HG02642 (cell line): ENCODE measurements around the gene LINC01488.

Source experiments
- ATAC-seq: cut with Tn5 transposase; IDR thresholded peaks from one replicate; pipeline ENCODE4 v1.9.1; 2021; ENCODE audit warnings: mild to moderate bottlenecking; ENCODE audit not compliant: unreplicated experiment, poor library complexity

Gene LINC01488

DNA sequence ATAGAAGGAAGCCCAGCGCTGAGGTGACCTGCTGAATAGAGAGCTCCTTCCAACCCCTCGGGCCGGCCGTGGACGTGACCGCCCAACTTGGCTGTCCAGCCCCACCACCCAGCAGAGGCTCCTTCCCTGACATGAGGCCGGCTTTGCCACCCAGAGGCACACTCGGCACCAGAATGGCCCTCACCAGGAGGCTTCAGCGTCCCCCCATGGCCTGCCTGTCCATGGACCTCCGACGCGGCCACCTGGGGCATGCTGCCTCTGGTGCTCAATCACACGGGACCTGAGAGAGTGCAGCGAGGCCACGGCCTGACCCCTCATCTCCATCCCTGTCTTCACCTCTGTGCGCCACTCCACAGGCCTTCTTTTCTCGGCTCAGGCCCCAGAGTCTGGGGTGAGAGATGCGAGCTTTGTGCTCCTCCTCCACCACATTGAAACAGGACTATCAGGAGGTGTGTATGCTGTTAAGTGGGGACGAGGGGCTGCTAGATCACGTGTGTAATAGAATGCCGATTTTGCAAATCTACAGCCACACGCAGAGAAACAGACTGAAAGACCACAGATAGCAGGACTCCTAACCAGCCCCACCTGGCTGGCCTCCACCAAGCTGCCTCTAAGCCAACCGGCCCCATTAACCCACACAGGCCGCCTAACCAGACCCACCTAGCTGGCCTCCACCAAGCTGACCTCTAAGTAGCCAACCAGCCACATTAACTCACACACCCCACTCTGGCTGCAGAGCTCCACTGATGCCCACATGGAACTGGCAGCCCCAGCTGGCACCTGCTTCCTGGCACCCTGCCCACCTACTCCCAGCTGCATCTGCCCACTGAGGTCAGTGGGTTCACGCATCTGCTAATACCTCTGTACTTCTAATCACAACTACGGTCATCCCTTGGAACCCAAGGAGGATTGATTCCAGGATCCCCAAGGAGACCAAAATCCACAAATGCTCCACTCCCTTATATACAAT lies 20.7 kb downstream of the LINC01488 start:
- no peak for ATAC-seq

DNA sequence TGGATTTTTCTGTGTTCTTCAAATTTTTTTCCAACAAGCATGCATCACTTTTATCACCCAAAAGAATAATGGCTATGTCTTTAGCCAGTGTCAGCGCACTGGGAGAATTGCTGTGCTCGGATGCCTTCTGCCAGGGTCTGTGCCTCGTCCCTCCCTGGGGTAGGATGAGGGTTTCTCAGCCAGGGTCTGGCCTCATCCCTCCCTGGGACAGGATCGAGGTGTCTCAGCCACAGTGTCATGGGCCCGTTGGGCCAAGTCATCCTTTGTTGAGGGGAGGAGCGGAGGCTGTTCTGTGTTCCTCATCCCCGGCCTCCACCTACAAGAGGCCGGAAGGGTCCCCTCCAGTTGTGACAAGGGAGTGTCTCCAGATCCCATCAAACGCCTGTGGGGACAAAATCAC lies 22.7 kb downstream of the LINC01488 start:
- ATAC-seq, result no peak

DNA sequence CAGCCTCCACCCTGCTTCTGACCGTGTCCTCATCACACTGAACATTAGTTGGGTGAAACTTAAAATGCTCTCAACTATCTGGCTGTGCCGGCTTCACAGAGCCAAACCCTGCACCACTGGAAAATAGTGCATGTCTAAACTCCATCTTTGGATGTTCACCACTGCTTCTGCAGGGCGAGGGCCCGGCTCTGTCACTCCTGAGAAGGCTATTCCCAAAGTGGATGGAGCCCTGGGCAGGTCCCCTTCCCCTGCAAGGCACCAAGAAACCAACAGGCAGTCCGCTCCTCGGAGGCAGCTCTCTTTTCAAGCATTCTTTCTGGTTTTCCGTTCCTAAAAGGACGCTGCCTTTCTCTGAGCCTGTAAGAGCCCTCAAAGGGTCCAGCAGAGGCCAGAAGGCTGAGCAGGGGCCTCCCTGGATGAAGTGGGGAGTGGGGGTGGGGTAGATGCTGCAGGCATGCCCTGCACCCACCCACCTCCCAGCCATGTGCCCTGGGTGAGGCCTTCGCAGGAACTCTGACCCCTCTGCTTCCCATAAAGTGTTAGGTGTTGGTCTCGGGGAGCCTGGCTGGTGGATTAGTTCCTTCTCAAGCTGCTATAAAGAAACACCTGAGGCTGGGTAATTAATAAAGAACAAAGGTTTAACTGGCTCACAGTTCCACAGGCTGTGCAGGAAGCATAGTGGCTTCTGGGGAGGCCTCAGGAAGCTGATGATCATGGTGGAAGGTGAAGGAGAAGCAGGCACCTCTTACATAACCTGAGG lies 23.3 kb downstream of the LINC01488 start:
- ATAC-seq, result no peak

DNA sequence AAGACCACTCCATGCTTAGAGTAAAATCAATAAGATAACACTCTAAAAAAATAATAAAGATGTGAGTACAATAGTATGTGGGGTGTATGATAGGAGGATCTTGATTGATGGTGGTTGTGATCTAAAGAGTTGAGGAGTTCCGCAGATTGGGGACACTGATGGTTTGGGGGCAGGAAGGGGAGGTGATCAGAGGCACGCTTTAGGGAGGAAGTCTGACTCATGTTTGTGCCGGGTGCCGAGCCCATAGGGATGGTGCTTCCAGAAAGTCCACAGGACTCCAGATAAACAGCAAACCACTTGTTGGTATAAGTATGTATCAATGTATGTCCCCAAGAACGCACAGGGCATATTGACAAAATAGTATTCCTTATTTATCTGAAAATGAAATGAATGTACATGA lies 27.5 kb downstream of the LINC01488 start:
- no peak for ATAC-seq

DNA sequence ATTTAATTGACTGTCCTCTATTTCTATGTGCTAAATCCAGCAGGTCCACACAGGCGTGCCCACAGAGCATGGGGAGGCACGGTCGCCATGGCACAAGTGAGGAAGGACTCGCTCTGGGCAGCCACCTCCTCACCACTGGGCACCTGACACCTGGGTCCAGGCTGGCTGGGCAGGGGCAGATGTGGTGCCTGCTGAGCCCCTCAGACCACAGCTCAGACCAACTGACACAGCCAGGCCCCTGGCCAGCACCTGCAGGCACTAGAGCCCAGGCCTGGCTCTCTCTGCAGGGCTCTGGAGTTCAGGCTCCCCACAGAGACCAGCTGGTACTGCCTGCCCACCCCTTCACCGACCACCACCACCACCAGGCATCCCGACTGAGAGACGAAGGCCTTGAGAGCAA lies 27.9 kb downstream of the LINC01488 start:
- ATAC-seq, result no peak

DNA sequence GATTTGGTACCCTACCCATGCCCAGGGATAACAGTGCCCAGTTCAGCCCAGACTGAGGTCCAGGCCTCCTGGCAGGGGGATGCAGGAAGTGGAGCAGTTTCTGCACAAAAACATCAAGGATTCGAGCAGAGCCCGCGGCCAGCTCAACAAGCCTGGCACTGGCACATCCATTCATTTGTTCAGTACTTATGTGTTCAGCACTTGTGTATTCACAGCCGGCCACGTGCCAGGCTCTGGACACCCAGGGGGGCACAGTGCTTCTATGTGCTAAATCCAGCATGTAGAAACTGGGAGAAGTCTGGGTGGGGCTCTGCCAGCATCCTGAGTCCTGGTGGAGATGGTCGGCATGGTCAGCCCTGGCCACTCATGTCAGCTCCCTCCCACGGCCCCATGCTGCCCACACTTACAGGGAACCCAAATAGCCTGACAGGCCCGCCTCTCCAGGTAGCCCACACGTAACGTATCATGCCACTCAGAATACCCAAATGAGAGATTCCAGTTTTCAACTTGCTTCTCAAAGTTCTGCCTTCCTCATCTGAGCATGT lies 28.5 kb downstream of the LINC01488 start:
- no peak for ATAC-seq

DNA sequence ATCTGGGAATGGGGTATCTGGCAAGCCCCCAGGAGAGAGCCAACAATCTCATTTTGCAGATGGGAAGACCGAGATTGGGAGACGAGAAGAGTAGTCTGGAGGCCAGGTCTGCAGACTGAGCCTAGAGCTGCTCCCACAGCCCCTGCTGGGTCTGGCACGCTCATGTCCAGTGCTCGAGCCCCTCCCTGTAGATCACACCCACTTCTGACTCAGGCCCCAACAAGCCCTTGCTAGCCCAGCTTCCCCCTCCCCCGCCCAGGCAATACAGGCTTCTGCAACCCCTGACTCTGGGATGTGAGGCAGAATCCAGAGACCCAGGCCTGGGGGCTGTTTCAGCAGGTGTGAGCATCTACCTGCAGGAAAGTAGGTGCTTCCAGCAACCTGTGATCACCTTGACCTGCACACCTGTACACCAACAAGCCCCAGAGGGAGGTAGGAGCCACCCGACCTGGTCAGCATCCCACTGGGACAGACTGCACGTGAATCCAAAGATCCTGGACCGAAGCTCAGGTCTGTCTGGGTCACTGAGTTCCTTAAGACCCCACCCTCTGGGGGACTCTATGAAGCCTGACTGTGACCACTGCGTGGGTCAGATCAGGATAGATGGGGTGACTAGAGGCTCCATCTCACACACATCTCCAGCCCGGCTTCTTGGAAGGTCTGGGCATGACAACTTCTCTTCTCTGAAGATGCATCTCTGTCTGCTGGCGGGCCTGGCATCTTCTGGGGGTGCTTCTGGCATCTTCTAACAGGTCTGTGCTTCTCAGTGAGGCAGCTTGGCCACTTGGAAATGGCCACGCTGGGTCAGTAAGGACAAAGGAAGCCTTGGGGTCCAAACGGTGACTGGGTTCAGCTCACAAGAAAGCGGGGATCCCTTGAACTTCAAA lies 29.3 kb downstream of the LINC01488 start:
- ATAC-seq, result no peak

DNA sequence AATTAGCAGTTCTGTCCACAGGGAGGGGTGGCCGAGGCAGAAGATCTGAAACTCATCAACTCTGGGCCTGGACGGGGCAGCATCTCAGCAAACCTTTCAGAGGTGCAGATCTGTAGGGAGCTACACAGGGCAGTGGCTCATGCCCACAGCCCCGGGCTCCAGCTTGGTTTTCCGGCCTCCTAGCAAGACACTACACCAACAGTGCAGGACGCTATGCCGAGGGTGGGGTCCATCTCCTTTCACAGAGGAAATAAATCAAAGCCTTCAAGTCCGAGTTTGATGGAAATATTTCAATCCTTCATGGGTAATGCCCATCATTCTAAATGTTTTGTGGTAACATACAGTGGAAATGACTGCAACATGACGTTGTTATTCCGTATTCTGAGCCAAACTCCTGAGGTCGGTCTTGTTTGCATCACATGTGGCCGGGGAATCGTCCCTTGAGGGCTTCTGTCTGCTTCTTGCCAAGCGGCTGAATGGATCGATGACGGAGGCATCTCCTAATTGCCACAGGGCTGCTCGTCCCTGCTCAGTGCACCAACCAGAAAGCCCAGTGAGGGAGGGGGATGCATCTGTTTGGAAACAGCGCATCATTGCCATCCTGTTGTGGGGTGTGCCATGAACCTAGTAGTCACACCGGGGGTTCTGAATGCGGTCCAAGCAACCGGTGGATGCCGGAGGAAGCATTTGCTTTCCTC lies 30.0 kb downstream of the LINC01488 start:
- no peak for ATAC-seq

DNA sequence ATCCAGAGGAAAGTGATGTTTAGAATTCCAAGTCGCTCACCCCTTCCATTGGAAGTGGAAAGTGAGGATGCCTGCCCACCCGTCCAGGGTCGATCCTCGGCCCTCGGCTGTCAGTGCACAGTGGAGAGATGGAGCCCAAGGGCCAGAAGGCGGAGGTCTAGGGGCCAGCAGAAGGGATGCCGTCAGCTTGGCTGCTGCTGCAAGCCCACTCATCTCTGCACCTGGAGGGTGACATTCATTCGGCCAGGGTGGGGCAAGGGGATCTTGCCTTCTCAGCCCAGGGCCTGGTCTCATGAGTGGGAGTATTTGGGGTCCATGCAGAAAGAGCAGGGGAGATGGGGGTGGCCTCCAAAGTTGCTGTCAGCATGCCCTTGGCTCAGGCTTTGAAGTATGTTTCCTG lies 30.7 kb downstream of the LINC01488 start:
- no peak for ATAC-seq

DNA sequence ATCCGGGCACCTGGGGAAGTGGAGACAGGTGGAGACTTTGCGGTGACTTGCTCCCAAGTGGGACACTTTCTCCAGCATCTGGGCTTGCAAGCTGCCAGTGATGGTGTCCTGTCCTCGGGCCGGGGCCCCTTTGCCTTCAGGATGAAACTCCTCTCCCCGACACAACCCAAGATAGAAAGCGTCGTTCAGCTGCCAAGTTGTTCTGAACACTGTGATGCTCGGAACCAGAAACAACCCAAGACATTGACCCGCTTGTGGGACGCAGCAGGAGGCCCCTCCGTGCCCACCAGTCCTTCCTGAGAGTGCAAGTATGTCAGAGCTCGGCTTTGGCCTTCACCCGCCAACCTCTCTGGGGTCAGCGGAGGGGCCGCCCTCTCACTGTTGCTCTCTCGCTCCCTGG lies 31.3 kb downstream of the LINC01488 start:
- no peak for ATAC-seq

DNA sequence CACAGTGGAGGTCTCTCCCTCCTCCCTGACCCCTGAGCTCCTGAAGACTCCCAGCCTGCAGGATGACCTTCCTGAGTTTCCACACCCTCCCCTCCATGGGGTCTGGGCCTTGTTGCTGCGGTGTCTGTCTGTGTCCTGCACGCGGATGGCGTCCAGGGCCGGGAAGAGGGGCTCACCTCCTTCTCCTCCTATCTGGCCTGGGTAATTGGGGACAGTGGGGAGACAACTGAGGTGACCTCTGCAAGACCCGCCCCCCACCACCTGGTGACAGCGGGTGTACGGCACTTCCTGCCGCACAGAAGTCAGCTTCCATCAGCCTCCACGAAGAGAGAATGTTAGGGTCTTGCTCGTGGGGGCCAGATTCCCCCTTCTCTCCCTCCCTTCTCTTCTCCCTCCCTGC lies 31.7 kb downstream of the LINC01488 start:
- no peak for ATAC-seq

DNA sequence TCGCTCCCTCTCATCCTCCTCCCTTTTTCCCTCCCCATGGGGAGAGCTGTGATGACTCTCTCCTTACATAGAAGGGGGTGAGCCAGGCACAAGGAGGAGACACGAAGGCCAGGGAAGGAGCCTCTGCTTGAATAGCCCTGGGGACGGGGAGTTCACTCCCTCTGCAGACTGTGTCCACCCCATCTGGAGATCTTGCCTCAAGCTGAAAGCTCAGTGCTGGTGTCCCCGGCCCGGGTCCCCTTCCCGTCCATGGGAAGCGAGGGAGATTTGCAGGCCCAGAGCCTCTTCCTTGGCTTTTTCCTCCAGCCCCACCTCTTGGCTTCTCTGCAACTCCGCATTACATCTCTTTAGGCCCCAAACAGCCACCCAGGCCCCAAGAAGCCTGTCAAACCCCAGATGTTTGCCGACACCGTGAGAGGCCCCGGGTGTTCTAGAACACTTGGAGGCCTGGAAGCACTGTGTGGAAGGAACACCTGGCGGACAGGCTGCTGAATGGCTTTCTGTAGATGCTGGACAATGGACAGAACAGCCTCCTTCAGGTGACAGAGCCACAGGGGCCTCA lies 32.3 kb downstream of the LINC01488 start:
- ATAC-seq, result no peak

DNA sequence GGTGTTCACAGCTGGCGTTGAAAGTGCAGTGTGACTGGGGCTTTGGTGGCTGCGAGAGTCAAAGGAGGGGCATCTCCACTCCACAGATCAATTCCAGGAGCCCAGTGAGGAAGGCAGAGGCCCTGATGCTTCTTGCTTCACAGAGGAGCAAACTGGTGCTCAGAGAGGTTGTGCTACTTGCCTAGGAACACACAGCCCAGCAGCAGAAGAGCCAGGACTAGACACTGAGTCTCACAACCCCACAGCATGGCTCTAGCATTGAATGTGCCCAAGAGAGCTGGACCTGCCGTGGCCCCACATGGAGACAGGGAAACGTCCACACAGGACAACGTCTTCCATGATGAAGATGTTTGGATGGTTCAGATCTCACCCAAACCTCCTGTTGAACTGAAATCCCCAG lies 33.3 kb downstream of the LINC01488 start:
- ATAC-seq, result no peak

DNA sequence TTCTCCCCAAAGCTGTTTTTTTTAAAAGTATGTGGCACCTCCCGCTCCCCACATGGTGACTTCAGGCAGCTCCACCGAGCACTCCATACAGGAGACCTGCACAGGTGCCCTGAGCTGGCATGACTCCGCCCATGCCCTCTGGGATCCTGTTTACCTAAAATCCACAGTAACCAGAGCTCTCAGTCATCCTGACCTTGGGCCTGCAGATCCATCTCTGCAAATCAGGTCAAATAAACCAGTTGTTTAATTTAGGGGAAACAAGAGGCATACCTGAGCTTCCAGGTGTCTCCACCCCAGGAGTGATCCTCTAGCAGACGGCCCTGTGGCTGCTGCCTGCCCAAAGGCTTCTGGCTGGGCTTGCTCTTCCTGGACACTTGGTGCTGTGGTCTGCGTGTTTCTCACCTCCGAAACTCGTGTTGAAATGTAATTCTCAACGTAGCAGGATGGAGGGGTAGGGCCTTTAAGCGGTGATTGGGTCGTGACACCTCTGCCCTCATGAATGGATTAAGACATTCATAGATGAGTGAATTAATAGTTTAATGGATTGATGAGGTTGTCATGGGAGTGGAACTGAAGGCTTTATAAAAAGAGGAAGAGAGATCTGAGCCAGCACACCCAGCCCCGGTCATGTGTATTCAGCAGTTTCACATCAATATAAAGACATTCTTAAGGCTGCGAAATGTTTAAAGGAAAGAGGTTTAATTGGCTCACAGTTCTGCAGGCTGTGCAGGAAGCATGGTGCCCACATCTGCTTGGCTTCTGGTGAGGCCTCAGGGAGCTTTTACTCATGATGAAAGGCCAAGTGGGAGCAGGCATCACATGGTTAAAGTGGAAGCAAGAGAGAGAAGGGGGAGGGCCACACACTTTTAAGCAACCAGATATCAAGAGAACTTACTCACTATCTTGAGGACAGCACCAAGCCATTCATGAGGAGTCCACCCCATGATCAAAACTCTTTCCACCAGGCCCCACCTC lies 34.1 kb downstream of the LINC01488 start:
- ATAC-seq, result no peak

DNA sequence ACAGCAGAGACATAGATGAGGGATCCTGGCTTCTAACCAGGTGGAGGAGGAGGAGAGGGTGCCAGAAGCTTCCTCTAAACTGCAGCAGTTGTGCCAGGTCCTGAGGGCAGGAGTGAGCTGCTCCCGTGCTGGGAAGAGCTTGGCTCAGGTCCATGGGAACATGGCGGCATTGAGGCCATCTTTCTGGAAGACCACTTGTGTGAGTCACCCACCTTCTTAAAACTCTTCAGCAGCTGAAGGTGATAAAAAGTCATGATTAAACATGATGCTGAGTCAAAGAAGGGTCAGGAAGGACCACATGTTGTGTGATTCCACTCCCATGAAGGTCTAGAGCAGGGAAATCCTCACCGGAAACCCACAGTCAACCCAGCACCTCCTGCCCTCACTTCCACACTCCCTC lies 35.1 kb downstream of the LINC01488 start:
- ATAC-seq, result no peak

DNA sequence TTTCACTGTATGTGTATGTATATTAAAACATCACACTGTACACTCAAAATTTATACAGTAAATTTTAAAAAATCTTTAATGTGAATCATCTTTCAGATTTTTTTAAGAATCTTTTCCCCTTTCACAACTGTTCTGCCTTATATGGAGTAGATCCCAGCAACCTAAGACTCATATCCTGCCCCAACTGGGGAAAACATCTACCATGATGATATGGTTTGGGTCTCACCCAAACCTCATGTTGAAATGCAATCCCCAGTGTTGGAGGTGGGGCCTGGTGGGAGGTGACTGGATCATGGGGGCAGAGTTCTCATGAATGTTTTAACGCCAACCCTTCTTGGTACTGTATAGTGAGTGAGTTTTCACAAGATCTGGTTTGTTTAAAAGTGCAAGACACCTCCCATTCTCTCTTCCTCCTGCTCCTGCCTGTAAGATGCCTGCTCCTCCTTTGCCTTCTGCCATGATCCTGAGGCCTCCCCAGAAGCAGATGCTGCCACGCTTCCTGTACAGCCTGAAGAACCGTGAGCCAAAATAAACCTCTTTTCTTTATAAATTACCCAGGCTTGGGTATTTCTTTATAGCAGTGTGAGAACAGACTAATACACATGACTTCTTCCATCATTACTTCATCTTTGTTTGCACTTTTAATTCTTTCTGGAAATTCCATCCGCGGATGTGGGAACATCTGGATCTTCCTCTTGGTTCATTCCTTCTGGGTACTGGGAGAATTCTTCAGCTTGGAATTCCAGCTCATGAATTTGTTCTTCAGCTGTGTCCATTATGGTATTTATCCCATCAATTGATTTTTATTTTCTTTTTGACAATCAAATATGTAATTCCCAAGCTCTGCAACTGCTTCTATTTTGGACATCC lies 36.9 kb downstream of the LINC01488 start:
- ATAC-seq, result no peak

DNA sequence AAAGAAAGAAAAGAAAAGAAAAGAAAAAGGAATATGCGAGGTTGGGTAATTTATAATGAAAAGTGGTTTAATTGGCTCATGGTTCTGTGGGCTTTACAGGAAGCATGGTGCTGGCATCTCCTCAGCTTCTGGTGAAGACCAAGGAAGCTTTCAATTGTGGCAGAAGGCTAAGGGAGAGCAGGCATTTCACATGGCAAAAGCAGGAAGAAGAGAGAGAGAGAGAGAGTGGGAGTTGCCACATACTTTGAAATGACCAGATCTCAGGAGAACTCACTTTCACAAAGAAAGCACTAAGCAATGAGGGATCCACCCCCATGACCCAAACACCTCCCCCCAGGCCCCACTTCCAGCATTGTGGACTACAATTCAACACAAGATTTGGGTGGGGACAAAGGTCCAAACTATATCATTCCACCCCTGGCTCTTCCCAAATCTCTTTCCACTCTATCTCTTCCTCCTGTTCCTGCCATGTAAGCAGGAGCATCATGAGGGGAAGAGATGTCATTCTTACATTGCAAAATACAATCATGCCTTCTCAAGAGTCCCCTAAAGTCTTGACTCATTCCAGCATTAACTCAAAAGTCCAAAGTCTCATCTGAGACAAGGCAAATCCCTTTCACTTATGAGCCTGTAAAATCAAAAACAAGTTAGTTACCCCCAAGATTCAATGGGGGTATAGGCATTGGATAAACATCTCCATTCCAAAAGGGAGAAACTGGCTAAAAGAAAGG lies 38.9 kb downstream of the LINC01488 start:
- no peak for ATAC-seq
